ENCODE measurements around the gene MSANTD1. TPM values are rescaled to one million over a fixed set of nuclear protein-coding genes. Genes with fewer than 3 reads are reported as not detected.

Gene MSANTD1
- total RNA-seq, 1 experiment from 2014 or later: 0.71 TPM

DNA sequence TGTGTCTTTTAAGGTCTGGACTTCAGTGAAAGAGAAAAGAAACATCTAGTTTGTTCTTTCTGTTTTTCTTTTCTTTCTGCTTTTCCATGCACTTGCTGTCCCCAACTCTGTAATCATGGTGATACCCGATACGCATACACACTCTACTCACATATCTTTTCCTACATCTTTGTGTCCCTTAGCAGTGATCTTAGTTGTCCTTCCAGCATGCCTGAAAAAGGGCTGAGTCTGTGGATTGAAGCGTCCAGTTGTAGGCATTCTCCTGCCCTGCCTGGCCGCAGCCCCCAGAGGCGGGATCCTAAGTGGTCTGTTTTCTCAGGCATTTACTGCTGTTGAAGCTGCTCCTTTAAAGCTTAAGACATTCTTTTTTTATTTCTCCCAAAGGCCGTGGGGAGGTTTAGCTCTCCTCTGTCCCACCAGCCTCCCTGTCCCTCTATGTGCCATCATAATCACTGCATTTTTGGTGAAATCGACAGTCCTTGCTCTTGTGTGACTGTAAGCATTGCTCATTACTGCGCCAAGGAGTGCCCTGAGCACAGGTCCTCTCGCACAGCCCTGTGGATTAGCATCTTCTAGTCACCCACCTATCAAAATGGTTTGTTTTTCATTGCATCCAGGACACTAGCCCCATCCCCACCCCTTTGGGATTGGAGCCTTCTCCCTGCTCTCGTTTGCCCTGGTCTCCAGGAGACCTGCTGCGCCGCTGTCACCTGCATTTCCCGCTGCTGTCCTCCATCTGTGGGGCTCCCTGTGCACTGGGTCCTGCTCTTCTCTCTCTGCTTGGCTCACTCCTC lies 48.3 kb downstream of the MSANTD1 start:
- BruUV-seq (replicated peaks): no TSS peak
- Histone ChIP-seq H3K9me2 (ENCODE audit: insufficient read depth) (no peaks in the 10 kb centered on the region), H3K27me3 (ENCODE audit: insufficient read depth, low read length) (no peaks in the 10 kb centered on the region), H3K36me3 (ENCODE audit: control insufficient read depth in 1 of 2, insufficient read depth in 2 of 2, low read length in 2 of 2) (no peaks in the 10 kb centered on the region), H3K4me3 (replicated peaks in 1 of 2; ENCODE audit: low read depth in 1 of 2, low read length in 2 of 2) (no peak overlapping the region), H2AFZ (ENCODE audit: low read depth, low read length, poor library complexity, severe bottlenecking) (no peak overlapping the region), H3K9ac (ENCODE audit: low read length) (no peak overlapping the region), H3K4me1 (ENCODE audit: control insufficient read depth in 1 of 2, insufficient read depth in 2 of 2, low read length in 2 of 2) (peaks cover 5 to 11% of the 10 kb centered on the region in 2 experiments; a peak in 3 of 4 replicates), H3K27ac (ENCODE audit: low read depth, low read length) (no peak overlapping the region), H3K9me3 (ENCODE audit: control insufficient read depth in 1 of 2, insufficient read depth in 1 of 2, low read depth in 1 of 2, low read length in 2 of 2) (no peaks in the 10 kb centered on the region; a peak in 1 of 4 replicates), H4K20me1 (ENCODE audit: insufficient read depth) (no peaks in the 10 kb centered on the region), H3K79me2 (ENCODE audit: insufficient read depth, low read length) (peaks cover 22% of the 10 kb centered on the region), H3K4me2 (ENCODE audit: low read length) (no peak overlapping the region)
- intact Hi-C loops (cut with micrococcal nuclease): no loop called here
- ATAC-seq: no peak
- POLR2A ChIA-PET: no interaction called here
- RAD21 ChIA-PET (ENCODE audit: low non-redundant PET in 1 of 2, low total read pairs in 2 of 2, uncharacterized antibody in 2 of 2, unreplicated experiment in 2 of 2): no interaction called here
- CTCF ChIA-PET: no interaction called here
- DNase-seq (ENCODE audit: low read depth, low spot score): no peak
- TF ChIP-seq YY1 (IDR thresholded peaks at IDR 0.05; ENCODE audit: extremely low read depth, insufficient replicate concordance, low read depth, low read length): no peak
- TF ChIP-seq, protein P1, sequence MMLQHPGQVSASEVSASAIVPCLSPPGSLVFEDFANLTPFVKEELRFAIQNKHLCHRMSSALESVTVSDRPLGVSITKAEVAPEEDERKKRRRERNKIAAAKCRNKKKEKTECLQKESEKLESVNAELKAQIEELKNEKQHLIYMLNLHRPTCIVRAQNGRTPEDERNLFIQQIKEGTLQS (IDR thresholded peaks at IDR 0.05): no peak
- TF ChIP-seq, protein P2, sequence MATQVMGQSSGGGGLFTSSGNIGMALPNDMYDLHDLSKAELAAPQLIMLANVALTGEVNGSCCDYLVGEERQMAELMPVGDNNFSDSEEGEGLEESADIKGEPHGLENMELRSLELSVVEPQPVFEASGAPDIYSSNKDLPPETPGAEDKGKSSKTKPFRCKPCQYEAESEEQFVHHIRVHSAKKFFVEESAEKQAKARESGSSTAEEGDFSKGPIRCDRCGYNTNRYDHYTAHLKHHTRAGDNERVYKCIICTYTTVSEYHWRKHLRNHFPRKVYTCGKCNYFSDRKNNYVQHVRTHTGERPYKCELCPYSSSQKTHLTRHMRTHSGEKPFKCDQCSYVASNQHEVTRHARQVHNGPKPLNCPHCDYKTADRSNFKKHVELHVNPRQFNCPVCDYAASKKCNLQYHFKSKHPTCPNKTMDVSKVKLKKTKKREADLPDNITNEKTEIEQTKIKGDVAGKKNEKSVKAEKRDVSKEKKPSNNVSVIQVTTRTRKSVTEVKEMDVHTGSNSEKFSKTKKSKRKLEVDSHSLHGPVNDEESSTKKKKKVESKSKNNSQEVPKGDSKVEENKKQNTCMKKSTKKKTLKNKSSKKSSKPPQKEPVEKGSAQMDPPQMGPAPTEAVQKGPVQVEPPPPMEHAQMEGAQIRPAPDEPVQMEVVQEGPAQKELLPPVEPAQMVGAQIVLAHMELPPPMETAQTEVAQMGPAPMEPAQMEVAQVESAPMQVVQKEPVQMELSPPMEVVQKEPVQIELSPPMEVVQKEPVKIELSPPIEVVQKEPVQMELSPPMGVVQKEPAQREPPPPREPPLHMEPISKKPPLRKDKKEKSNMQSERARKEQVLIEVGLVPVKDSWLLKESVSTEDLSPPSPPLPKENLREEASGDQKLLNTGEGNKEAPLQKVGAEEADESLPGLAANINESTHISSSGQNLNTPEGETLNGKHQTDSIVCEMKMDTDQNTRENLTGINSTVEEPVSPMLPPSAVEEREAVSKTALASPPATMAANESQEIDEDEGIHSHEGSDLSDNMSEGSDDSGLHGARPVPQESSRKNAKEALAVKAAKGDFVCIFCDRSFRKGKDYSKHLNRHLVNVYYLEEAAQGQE (IDR thresholded peaks at IDR 0.05; ENCODE audit: low read depth): no peak
- TF ChIP-seq TCF7L2 (IDR thresholded peaks at IDR 0.05; ENCODE audit: borderline replicate concordance, extremely low read depth, insufficient read depth, insufficient read length): no peak
- TF ChIP-seq CBX3 (IDR thresholded peaks at IDR 0.05; ENCODE audit: low read depth): no peak
- TF ChIP-seq EGR1 (IDR thresholded peaks at IDR 0.05; ENCODE audit: low read depth): no peak
- TF ChIP-seq FOSL1 (IDR thresholded peaks at IDR 0.05; ENCODE audit: low read depth): no peak

Measured in HCT116 (cell line).